Vagina (tissue), 2 donors: ENCODE results near the gene ARHGAP5.

Experiments used
- POLR2A ChIP-seq, 2 donors: fragments of 450-650 bp; IDR thresholded peaks; one replicate each; pipeline ENCODE4 v1.6.1; 2017; ENCODE audit warnings: antibody characterized with exemption in 2 of 2, mild to moderate bottlenecking in 2 of 2, moderate library complexity in 2 of 2
- POLR2AphosphoS5 ChIP-seq, 2 donors: sonication (generic); formaldehyde crosslinking; IDR thresholded peaks; one replicate each; pipeline ENCODE4 v1.9.0; 2017; ENCODE audit warnings: antibody characterized with exemption in 2 of 2, mild to moderate bottlenecking in 2 of 2, low read depth in 1 of 2; ENCODE audit not compliant: insufficient read depth in 1 of 2
- TF ChIP-seq, protein P1 (sequence below), 3 experiments: fragments of 450-650 bp in 2 of 3; fragments of 200-600 bp in 1 of 3; sonication (generic) in 1 of 3; IDR thresholded peaks; one replicate each; pipeline ENCODE4 v1.5.1; 2017 to 2019; ENCODE audit warnings: antibody characterized with exemption in 3 of 3, mild to moderate bottlenecking in 2 of 3, moderate library complexity in 2 of 3

DNA sequence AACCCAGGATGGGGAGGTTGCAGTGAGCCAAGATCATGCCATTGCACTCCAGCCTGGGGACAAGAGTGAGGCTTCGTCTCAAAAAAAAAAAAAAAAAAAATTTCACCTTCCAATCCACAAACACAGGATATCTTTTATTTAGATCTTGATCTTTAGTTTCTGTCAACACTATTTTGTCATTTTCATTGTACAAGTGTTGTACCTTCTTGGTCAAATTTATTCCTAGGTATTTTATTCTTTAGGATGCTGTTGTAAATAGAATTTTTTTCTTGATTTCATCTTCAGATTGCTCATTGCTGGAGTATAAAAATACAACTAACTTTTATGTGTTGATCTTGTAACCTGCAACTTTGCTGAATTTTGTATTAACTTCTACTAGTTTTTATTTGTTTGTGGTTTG, 60.8 kb downstream of the ARHGAP5 start:
- TF ChIP-seq, protein P1, sequence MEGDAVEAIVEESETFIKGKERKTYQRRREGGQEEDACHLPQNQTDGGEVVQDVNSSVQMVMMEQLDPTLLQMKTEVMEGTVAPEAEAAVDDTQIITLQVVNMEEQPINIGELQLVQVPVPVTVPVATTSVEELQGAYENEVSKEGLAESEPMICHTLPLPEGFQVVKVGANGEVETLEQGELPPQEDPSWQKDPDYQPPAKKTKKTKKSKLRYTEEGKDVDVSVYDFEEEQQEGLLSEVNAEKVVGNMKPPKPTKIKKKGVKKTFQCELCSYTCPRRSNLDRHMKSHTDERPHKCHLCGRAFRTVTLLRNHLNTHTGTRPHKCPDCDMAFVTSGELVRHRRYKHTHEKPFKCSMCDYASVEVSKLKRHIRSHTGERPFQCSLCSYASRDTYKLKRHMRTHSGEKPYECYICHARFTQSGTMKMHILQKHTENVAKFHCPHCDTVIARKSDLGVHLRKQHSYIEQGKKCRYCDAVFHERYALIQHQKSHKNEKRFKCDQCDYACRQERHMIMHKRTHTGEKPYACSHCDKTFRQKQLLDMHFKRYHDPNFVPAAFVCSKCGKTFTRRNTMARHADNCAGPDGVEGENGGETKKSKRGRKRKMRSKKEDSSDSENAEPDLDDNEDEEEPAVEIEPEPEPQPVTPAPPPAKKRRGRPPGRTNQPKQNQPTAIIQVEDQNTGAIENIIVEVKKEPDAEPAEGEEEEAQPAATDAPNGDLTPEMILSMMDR (IDR thresholded peaks at IDR 0.05) = no peak
- TF ChIP-seq POLR2A (IDR thresholded peaks at IDR 0.05) = no peak
- TF ChIP-seq POLR2AphosphoS5 (IDR thresholded peaks at IDR 0.05; ENCODE audit: insufficient read depth in 1 of 2, low read depth in 1 of 2) = no peak
